Transverse colon (tissue), 4 donors: Measurements from ENCODE around the gene SEZ6. TPM values are rescaled to one million over a fixed set of nuclear protein-coding genes. Genes with fewer than 3 reads are reported as not detected.

Source experiments
- DNase-seq: peaks from one replicate; pipeline ENCODE4 v3.0.0-alpha.2; 2019
- H3K27ac ChIP-seq, 4 donors: fragments of 200-600 bp; sonication (generic); 2 replicates each; pipeline ENCODE4 v1.5.1; 2016 to 2018; ENCODE audit warnings: inconsistent platforms in 4 of 4
- H3K27me3 ChIP-seq: fragments of 200-600 bp; sonication (generic); 2 replicates; pipeline ENCODE4 v1.5.1; 2017; ENCODE audit warnings: inconsistent platforms
- H3K36me3 ChIP-seq, 4 donors: fragments of 200-600 bp; sonication (generic); 2 replicates each; pipeline ENCODE4 v1.5.1; 2017 to 2019; ENCODE audit warnings: inconsistent platforms in 4 of 4
- H3K4me1 ChIP-seq, 4 donors: fragments of 200-600 bp; sonication (generic); 2 replicates each; pipeline ENCODE4 v1.5.1; 2017 to 2020; ENCODE audit warnings: inconsistent platforms in 4 of 4
- H3K4me3 ChIP-seq, 4 donors: fragments of 200-600 bp; sonication (generic); 1 replicate in 1 of 4; 2 replicates in 3 of 4; pipeline versions ENCODE4 v1.5.1 to v1.6.1; 2017 to 2019; ENCODE audit warnings: inconsistent platforms in 4 of 4
- H3K9me3 ChIP-seq, 2 donors: fragments of 200-600 bp; sonication (generic); 2 replicates each; pipeline ENCODE4 v1.5.1; 2017 to 2019; ENCODE audit warnings: inconsistent platforms in 2 of 2
- EP300 ChIP-seq: sonication (generic); formaldehyde crosslinking; IDR thresholded peaks from one replicate; pipeline ENCODE4 v1.6.1; 2017; ENCODE audit warnings: antibody characterized with exemption, low read depth
- POLR2A ChIP-seq: fragments of 450-650 bp; IDR thresholded peaks from one replicate; pipeline ENCODE4 v1.6.1; 2016; ENCODE audit warnings: antibody characterized with exemption, mild to moderate bottlenecking, moderate library complexity
- POLR2AphosphoS5 ChIP-seq, 3 donors: sonication (generic); formaldehyde crosslinking; IDR thresholded peaks; one replicate each; pipeline ENCODE4 v1.6.1; 2016; ENCODE audit warnings: antibody characterized with exemption in 3 of 3
- WGBS, 2 donors: methylation state at CpG; one replicate each; pipeline ENCODE4 v1.1.5; 2018; ENCODE audit warnings: low coverage in 1 of 2; 5-methylcytosine and 5-hydroxymethylcytosine counted together
- in situ Hi-C, 4 donors: fragments of 200-750 bp; cut with MboI; loops; one replicate each; pipeline versions ENCODE4 v1.15.0 to v1.15.1; 2017; ENCODE audit warnings: low sequenced_read_pairs in 3 of 4, low pct_ligation_motif_present in 1 of 4, low pct_unique_long_range_greater_than_20kb in 1 of 4
- intact Hi-C: fragments of 100-400 bp; cut with DNase I; formaldehyde crosslinking; loops from one replicate; pipeline ENCODE4 v1.15.1; 2023; ENCODE audit warnings: low total_unique reads
- total RNA-seq, 4 donors: library from RNA; depleted of rRNA; stranded (reverse); fragments of >200 nt; gene quantifications; one replicate each; pipeline ENCODE4 v1.1.0, GENCODE V29; 2016
- TF ChIP-seq, protein P1 (sequence below), 5 experiments: fragments of 200-600 bp in 3 of 5; fragments of 450-650 bp in 2 of 5; sonication (generic) in 3 of 5; IDR thresholded peaks; 1 replicate in 2 of 5; 2 replicates in 3 of 5; pipeline ENCODE4 v1.5.1; 2016 to 2017; ENCODE audit warnings: antibody characterized with exemption in 5 of 5, inconsistent platforms in 3 of 5, mild to moderate bottlenecking in 2 of 5, moderate library complexity in 1 of 5

Gene SEZ6
- total RNA-seq, 4 donors from 2014 or later: 0.14 TPM; not detected in 3

DNA sequence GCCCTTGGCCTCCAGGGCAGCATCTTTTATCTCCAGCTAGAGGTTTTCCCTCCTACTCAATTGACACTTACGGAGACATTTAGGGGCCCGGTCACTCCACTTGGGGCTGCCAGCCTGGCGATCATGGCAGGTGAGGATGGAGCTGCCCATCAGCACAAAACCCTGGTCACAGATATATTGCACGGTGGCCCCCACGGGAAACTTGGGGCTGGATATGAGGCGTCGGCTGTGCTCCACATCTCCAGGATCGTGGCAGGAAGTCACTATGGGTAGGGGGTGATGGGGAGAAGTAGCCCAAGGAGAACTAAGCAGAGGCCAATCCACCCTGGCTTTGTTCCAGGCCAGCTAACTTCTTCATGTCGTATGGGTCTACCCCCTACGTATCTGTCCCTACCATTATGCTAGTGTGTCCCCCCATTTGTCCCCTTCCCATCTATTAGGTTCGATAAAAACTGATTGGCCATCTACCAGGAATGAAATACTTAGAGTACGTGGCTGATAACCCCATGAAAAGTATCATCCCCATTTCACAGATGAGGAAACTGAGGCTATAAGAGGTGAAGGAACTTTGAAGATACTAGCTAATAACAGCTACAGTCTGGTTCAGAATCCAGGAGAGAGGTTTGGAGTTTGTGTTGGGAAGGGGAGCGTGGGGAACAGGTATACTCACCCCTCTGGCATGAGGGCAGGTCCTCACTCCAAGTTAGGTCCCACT is 48.4 kb downstream of the SEZ6 start:
- Histone ChIP-seq H3K9me3 (no peaks in the 10 kb centered on the region), H3K4me3 (no peak overlapping the region), H3K4me1 (peaks cover 0 to 9% (median 6%) of the 10 kb centered on the region in 4 donors), H3K27me3 (no peaks in the 10 kb centered on the region), H3K36me3 (no peaks in the 10 kb centered on the region), H3K27ac (no peak overlapping the region)
- DNase-seq: no peak
- intact Hi-C loops: loop anchor here (10.0 kb wide), 1 partner anchor 233 kb away; the partner anchor contains the start of genes NEK8 and TLCD1
- 90% methylated on average over 13 of the region's 13 CpGs; no CpG with 5 or more reads in 1 of the 2 donors for WGBS, 2 donors
- in situ Hi-C loops: no loop called here
- no peak for TF ChIP-seq POLR2AphosphoS5 (IDR thresholded peaks at IDR 0.05)
- TF ChIP-seq, protein P1, sequence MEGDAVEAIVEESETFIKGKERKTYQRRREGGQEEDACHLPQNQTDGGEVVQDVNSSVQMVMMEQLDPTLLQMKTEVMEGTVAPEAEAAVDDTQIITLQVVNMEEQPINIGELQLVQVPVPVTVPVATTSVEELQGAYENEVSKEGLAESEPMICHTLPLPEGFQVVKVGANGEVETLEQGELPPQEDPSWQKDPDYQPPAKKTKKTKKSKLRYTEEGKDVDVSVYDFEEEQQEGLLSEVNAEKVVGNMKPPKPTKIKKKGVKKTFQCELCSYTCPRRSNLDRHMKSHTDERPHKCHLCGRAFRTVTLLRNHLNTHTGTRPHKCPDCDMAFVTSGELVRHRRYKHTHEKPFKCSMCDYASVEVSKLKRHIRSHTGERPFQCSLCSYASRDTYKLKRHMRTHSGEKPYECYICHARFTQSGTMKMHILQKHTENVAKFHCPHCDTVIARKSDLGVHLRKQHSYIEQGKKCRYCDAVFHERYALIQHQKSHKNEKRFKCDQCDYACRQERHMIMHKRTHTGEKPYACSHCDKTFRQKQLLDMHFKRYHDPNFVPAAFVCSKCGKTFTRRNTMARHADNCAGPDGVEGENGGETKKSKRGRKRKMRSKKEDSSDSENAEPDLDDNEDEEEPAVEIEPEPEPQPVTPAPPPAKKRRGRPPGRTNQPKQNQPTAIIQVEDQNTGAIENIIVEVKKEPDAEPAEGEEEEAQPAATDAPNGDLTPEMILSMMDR (IDR thresholded peaks at IDR 0.05): no peak
- no peak for TF ChIP-seq POLR2A
- TF ChIP-seq EP300: no peak

GRCh38 chr17:28956861-28957260 is 49.0 kb downstream of the SEZ6 start:
- no peak for DNase-seq
- in situ Hi-C loops: no loop called here
- TF ChIP-seq POLR2AphosphoS5 (IDR thresholded peaks at IDR 0.05) (no peak), POLR2A (no peak)
- TF ChIP-seq, protein P1 (IDR thresholded peaks at IDR 0.05): no peak
- intact Hi-C loops: loop anchor here (10.0 kb wide), 1 partner anchor 232 kb away; the partner anchor contains the start of genes NEK8 and TLCD1
- WGBS, 2 donors: 92% methylated on average over 3 of the region's 3 CpGs; no CpG with 5 or more reads in 1 of the 2 donors
- no peak overlapping the region for H3K27ac ChIP-seq
- H3K9me3 ChIP-seq: no peaks in the 10 kb centered on the region
- peaks cover 0 to 9% (median 6%) of the 10 kb centered on the region in 4 donors for H3K4me1 ChIP-seq
- H3K4me3 ChIP-seq: no peak overlapping the region
- no peaks in the 10 kb centered on the region for H3K27me3 ChIP-seq
- H3K36me3 ChIP-seq: no peaks in the 10 kb centered on the region

DNA sequence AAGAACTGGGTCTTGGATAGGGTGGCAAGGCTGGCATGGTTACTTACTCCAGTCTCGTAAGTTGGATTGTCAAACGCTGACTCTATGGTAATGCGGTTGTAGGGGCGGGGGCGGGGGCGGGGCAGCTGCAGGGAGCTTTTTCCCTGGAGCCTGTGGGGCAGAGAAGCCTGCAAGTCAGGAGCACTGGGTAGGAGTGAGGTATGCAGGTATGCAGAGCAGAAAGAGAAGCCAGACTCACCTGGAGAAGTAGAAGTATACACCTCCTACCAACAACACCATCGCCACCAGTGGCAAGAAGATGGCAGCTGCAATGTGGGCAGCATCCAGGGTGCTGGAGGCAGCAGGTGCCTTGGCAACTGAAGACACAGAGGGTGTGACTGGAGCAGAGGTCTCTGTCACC is 49.7 kb downstream of the SEZ6 start:
- Histone ChIP-seq H3K27me3 (no peaks in the 10 kb centered on the region), H3K9me3 (no peaks in the 10 kb centered on the region), H3K4me3 (no peak overlapping the region), H3K36me3 (no peaks in the 10 kb centered on the region), H3K4me1 (peaks cover 0 to 9% (median 6%) of the 10 kb centered on the region in 4 donors), H3K27ac (no peak overlapping the region)
- in situ Hi-C loops: no loop called here
- DNase-seq: no peak
- WGBS, 2 donors: 53 to 93% methylated on average over 2 to 7 of the region's 7 CpGs
- no peak for TF ChIP-seq POLR2AphosphoS5 (IDR thresholded peaks at IDR 0.05)
- TF ChIP-seq POLR2A: no peak
- TF ChIP-seq EP300: no peak
- intact Hi-C loops: loop anchor here (10.0 kb wide), 1 partner anchor 231 kb away; the partner anchor contains the start of genes NEK8 and TLCD1

- H3K9me3 ChIP-seq: no peaks in the 10 kb centered on the region
- DNase-seq: no peak
- no peaks in the 10 kb centered on the region for H3K27me3 ChIP-seq
- no peak overlapping the region for H3K27ac ChIP-seq
- 86% methylated on average over 5 of the region's 5 CpGs; no CpG with 5 or more reads in 1 of the 2 donors for WGBS, 2 donors
- TF ChIP-seq EP300 (no peak), POLR2AphosphoS5 (IDR thresholded peaks at IDR 0.05) (no peak)
- TF ChIP-seq, protein P1 (IDR thresholded peaks at IDR 0.05): no peak
- intact Hi-C loops: loop anchor here (10.0 kb wide), 1 partner anchor 231 kb away; the partner anchor contains the start of genes NEK8 and TLCD1
- in situ Hi-C loops: no loop called here
- no peak overlapping the region for H3K4me3 ChIP-seq
- H3K4me1 ChIP-seq: peaks cover 0 to 9% (median 6%) of the 10 kb centered on the region in 4 donors
- no peaks in the 10 kb centered on the region for H3K36me3 ChIP-seq
Observed at GRCh38 chr17:28955408-28955807, 50.4 kb downstream of the SEZ6 start.
